Ovary (tissue), 3 donors: ENCODE measurements around the gene ABL2.

Source experiments
- CTCF ChIP-seq, 3 donors: fragments of 450-650 bp in 2 of 3; fragments of 200-600 bp in 1 of 3; IDR thresholded peaks; one replicate each; pipeline versions ENCODE4 v1.5.1 to v1.8.0; 2016 to 2022; ENCODE audit warnings: antibody characterized with exemption in 3 of 3, mild to moderate bottlenecking in 1 of 3
- POLR2A ChIP-seq: fragments of 450-650 bp; IDR thresholded peaks from one replicate; pipeline ENCODE4 v1.6.1; 2017; ENCODE audit warnings: antibody characterized with exemption, mild to moderate bottlenecking, moderate library complexity
- donor health status: DM: no; HTN: no; CAD: no.

GRCh38 chr1:179241530-179242097 lies 12.1 kb upstream of the ABL2 start:
- TF ChIP-seq CTCF (IDR thresholded peaks at IDR 0.05) (no peak), POLR2A (no peak)
